OCI-LY3 (cell line): ENCODE results near the gene LHFPL2.

ENCODE experiments used
- EZH2phosphoT487 ChIP-seq: fragments of 200-600 bp; shearing (Covaris generic); IDR thresholded peaks from 2 replicates; pipeline ENCODE4 v1.6.1; 2018; ENCODE audit warnings: antibody characterized with exemption, mixed run types, low read depth
- TF ChIP-seq, protein P1 (sequence below): fragments of 200-600, 300-600 bp; sonication (generic); IDR thresholded peaks from 2 replicates; pipeline ENCODE4 v1.5.1; 2014; ENCODE audit warnings: antibody characterized with exemption, low read length, low read depth

DNA sequence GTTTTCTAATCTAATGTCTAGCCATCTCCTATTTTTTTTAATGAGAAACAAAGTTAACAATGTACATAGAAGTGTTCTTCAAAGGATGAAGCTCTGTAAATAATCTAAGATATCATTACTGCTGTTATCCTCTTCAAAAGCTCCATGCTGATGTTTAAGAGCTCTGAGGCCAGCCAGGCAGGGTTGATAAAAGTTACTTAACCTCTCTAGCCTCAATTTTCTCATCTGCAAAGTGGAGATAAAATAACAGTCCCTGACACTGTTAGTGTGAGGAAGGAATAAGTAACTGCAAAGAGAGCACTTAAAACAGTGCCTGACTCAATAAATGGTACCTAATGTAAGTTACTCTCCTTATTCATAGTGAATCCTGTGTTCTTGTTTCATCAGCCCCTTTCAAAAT is 60.1 kb downstream of the LHFPL2 start:
- TF ChIP-seq, protein P1, sequence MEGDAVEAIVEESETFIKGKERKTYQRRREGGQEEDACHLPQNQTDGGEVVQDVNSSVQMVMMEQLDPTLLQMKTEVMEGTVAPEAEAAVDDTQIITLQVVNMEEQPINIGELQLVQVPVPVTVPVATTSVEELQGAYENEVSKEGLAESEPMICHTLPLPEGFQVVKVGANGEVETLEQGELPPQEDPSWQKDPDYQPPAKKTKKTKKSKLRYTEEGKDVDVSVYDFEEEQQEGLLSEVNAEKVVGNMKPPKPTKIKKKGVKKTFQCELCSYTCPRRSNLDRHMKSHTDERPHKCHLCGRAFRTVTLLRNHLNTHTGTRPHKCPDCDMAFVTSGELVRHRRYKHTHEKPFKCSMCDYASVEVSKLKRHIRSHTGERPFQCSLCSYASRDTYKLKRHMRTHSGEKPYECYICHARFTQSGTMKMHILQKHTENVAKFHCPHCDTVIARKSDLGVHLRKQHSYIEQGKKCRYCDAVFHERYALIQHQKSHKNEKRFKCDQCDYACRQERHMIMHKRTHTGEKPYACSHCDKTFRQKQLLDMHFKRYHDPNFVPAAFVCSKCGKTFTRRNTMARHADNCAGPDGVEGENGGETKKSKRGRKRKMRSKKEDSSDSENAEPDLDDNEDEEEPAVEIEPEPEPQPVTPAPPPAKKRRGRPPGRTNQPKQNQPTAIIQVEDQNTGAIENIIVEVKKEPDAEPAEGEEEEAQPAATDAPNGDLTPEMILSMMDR = no peak
- no peak for TF ChIP-seq EZH2phosphoT487
